HG02973 (cell line): ENCODE results near the gene ZNF300.
"Not testable (repeated sequence)": the region's sequence is repeated elsewhere in the genome, so short reads cannot be mapped to it uniquely, and the experiment has no call there.

Experiments used
- ATAC-seq: cut with Tn5 transposase; IDR thresholded peaks from one replicate; pipeline ENCODE4 v1.9.1; 2021; ENCODE audit warnings: moderate library complexity; ENCODE audit not compliant: unreplicated experiment

Gene ZNF300

GRCh38 chr5:150846308-150846653, 58.5 kb downstream of the ZNF300 start, which contains the start of gene IRGM:
TSS of gene IRGM (plus strand) at chr5:150846521. CDS start at chr5:150848124, 1,603 bp downstream.
- ATAC-seq, result not testable (repeated sequence)

GRCh38 chr5:150845185-150845859, 59.5 kb downstream of the ZNF300 start:
- not testable (repeated sequence) for ATAC-seq
